GM23248 (cell line): ENCODE data around the gene KIR2DL3. TPM values are rescaled to one million over a fixed set of nuclear protein-coding genes. Genes with fewer than 3 reads are reported as not detected.
"Not testable (repeated sequence)": the region's sequence is repeated elsewhere in the genome, so short reads cannot be mapped to it uniquely, and the experiment has no call there.

Experiments
- DNase-seq: peaks from one replicate; pipeline ENCODE4 v3.0.0-alpha.2; 2015
- H2AFZ ChIP-seq: fragments of 200-600 bp; sonication (generic); 2 replicates; pipeline ENCODE4 v1.6.1; 2016; ENCODE audit warnings: antibody characterized with exemption
- H3F3A ChIP-seq: fragments of 200-600 bp; sonication (generic); 2 replicates; pipeline ENCODE4 v1.6.1; 2016; ENCODE audit warnings: mild to moderate bottlenecking, antibody characterized with exemption, mixed run types; ENCODE audit not compliant: insufficient read depth
- H3K27ac ChIP-seq: fragments of 200-600 bp; sonication (generic); 2 replicates; pipeline ENCODE4 v1.5.1; 2016; ENCODE audit warnings: mild to moderate bottlenecking
- H3K27me3 ChIP-seq: fragments of 200-600 bp; sonication (generic); replicated peaks from 2 replicates; pipeline ENCODE4 v1.6.1; 2016; ENCODE audit warnings: mild to moderate bottlenecking; ENCODE audit not compliant: insufficient read depth
- H3K36me3 ChIP-seq: fragments of 200-600 bp; sonication (generic); 2 replicates; pipeline ENCODE4 v1.6.1; 2016; ENCODE audit warnings: low read depth, mild to moderate bottlenecking
- H3K4me1 ChIP-seq: fragments of 200-600 bp; sonication (generic); 2 replicates; pipeline ENCODE4 v1.6.1; 2016; ENCODE audit warnings: mild to moderate bottlenecking; ENCODE audit not compliant: insufficient read depth
- H3K4me2 ChIP-seq: fragments of 200-600 bp; sonication (generic); one replicate; pipeline ENCODE4 v1.6.1; 2016; ENCODE audit warnings: mild to moderate bottlenecking; ENCODE audit not compliant: unreplicated experiment
- H3K4me3 ChIP-seq: fragments of 200-600 bp; sonication (generic); 2 replicates; pipeline ENCODE4 v1.5.1; 2016; ENCODE audit warnings: mild to moderate bottlenecking
- H3K79me2 ChIP-seq: fragments of 200-600 bp; sonication (generic); 2 replicates; pipeline ENCODE4 v1.6.1; 2016; ENCODE audit warnings: mild to moderate bottlenecking; ENCODE audit not compliant: insufficient read depth
- H3K9ac ChIP-seq: fragments of 200-600 bp; sonication (generic); 2 replicates; pipeline ENCODE4 v1.6.1; 2016; ENCODE audit warnings: mild to moderate bottlenecking
- H3K9me2 ChIP-seq: fragments of 200-600 bp; sonication (generic); 2 replicates; pipeline ENCODE4 v1.6.1; 2016; ENCODE audit warnings: mixed run types, mild to moderate bottlenecking, moderate library complexity; ENCODE audit not compliant: insufficient read depth
- H3K9me3 ChIP-seq: fragments of 200-600 bp; sonication (generic); one replicate; pipeline ENCODE4 v1.6.1; 2017; ENCODE audit warnings: low read depth
- H4K20me1 ChIP-seq: fragments of 200-600 bp; sonication (generic); 2 replicates; pipeline ENCODE4 v1.6.0; 2016; ENCODE audit not compliant: insufficient read depth
- EZH2 ChIP-seq: fragments of 200-600 bp; sonication (generic); IDR thresholded peaks from 2 replicates; pipeline ENCODE4 v1.6.1; 2018; ENCODE audit warnings: antibody characterized with exemption, mild to moderate bottlenecking; ENCODE audit not compliant: insufficient read depth, poor library complexity, severe bottlenecking
- EZH2phosphoT487 ChIP-seq: fragments of 200-600 bp; sonication (generic); IDR thresholded peaks from 2 replicates; pipeline ENCODE4 v1.6.1; 2018; ENCODE audit warnings: antibody characterized with exemption, moderate library complexity, mild to moderate bottlenecking, low read depth; ENCODE audit not compliant: insufficient read depth
- WGBS, 2 experiments: methylation state at CpG; one replicate each; pipeline ENCODE4 v1.1.6; 2015 to 2017; ENCODE audit warnings: low lambda C conversion rate in 2 of 2, low coverage in 1 of 2; ENCODE audit errors: missing lambda C conversion rate in 2 of 2; 5-methylcytosine and 5-hydroxymethylcytosine counted together
- in situ Hi-C: fragments of 300-500 bp; cut with MboI; formaldehyde crosslinking; loops from 2 replicates; pipeline ENCODE4 v1.15.0; 2020
- polyA plus RNA-seq: library from polyadenylated mRNA; unstranded; fragments of >200 nt; fragmentation: Nextera tagmentation; extraction: Ambion mirVana; gene quantifications from 2 replicates; pipeline ENCODE4 v1.2.1, GENCODE V29; 2016
- total RNA-seq: library from RNA; depleted of rRNA; stranded (reverse); fragments of >200 nt; shearing (Covaris generic); gene quantifications from 2 replicates; pipeline ENCODE4 v1.2.3, GENCODE V29; 2014

KIR2DL3 gene
- total and polyA plus RNA-seq, 2 experiments from 2014 or later: not detected

- H3K9me2 ChIP-seq: no peaks in the 10 kb centered on the region
- no peak overlapping the region for H3K4me2 ChIP-seq
- no peaks in the 10 kb centered on the region for H3K36me3 ChIP-seq
- H3K9ac ChIP-seq: no peak overlapping the region
- no peak for DNase-seq
- no peak overlapping the region for H3K27ac ChIP-seq
- in situ Hi-C loops: no loop called here
- H3K9me3 ChIP-seq: no peaks in the 10 kb centered on the region
- H2AFZ ChIP-seq: no peak overlapping the region
- no peak overlapping the region for H3K4me3 ChIP-seq
- no peak for TF ChIP-seq EZH2phosphoT487
- TF ChIP-seq EZH2: no peak
- no peaks in the 10 kb centered on the region for H3F3A ChIP-seq
- no peaks in the 10 kb centered on the region for H4K20me1 ChIP-seq
- no peaks in the 10 kb centered on the region for H3K4me1 ChIP-seq
- H3K79me2 ChIP-seq: no peaks in the 10 kb centered on the region
- no peaks in the 10 kb centered on the region for H3K27me3 ChIP-seq
- WGBS, 2 experiments: 23 to 24% methylated on average over 13 of the region's 13 CpGs
These were observed 1.5 kb downstream of the KIR2DL3 start for GRCh38 chr19:54739587-54740497.

DNA sequence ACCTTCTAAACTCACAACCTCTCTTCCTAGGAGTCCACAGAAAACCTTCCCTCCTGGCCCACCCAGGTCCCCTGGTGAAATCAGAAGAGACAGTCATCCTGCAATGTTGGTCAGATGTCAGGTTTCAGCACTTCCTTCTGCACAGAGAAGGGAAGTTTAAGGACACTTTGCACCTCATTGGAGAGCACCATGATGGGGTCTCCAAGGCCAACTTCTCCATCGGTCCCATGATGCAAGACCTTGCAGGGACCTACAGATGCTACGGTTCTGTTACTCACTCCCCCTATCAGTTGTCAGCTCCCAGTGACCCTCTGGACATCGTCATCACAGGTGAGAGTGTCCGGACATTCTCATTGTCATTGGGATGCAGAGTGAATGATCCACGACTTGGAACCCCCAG is 3.6 kb downstream of the KIR2DL3 start:
- H3K79me2 ChIP-seq, H3K4me2 ChIP-seq, DNase-seq, H3K4me3 ChIP-seq, in situ Hi-C loops, H3K27me3 ChIP-seq, H3K27ac ChIP-seq, H3K9ac ChIP-seq, H3K9me3 ChIP-seq, H3K4me1 ChIP-seq, H3K36me3 ChIP-seq, H3F3A ChIP-seq, H2AFZ ChIP-seq, H3K9me2 ChIP-seq, H4K20me1 ChIP-seq: not testable (repeated sequence)
- WGBS, 2 experiments: 12 to 17% methylated on average over 5 of the region's 5 CpGs

- H3K27ac ChIP-seq, DNase-seq, in situ Hi-C loops, H3K4me1 ChIP-seq, H3K27me3 ChIP-seq, H3K9me3 ChIP-seq, H3K9ac ChIP-seq, H2AFZ ChIP-seq, H3K79me2 ChIP-seq, H3K4me2 ChIP-seq, H4K20me1 ChIP-seq, H3K36me3 ChIP-seq, H3F3A ChIP-seq, H3K4me3 ChIP-seq, H3K9me2 ChIP-seq: not testable (repeated sequence)
- WGBS, 2 experiments: 32 to 41% methylated on average over 5 of the region's 5 CpGs
These were observed 5.8 kb downstream of the KIR2DL3 start for GRCh38 chr19:54744080-54744479.

- H3K9me2 ChIP-seq, H3K27me3 ChIP-seq, H3K79me2 ChIP-seq, H3K4me1 ChIP-seq, H3K9ac ChIP-seq, H3K4me2 ChIP-seq, H3K9me3 ChIP-seq, H2AFZ ChIP-seq, H4K20me1 ChIP-seq, H3K36me3 ChIP-seq, H3K4me3 ChIP-seq, H3K27ac ChIP-seq, in situ Hi-C loops, H3F3A ChIP-seq: not testable (repeated sequence)
- WGBS, 2 experiments: 25 to 34% methylated on average over 9 of the region's 9 CpGs
- peak; percentile 2 for DNase-seq
These were observed 9.5 kb downstream of the KIR2DL3 start for GRCh38 chr19:54747614-54748322.

DNA sequence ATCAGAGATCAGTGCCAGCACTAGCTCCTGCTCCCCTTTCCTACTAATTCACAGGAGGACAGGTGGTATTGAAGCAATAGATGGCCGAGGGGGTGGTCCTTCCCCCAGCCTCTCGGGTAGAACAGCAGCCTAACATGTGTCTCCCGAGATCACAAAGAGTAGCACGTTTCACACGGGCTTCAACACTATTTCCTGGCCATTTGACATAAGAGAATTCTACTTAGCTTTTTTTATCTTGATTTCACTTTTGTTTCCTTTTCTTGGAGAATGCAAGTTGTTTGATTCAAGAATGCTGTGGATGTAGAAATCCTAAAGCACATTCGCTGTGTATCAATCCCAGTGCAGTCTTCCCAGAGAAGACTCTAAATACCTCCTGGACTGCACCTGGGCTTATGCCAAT is 12.0 kb downstream of the KIR2DL3 start:
- H3K27me3 ChIP-seq, H3K4me1 ChIP-seq, H3K9me2 ChIP-seq, H3K9me3 ChIP-seq, DNase-seq, in situ Hi-C loops, H3K4me3 ChIP-seq, H3K79me2 ChIP-seq, H3K36me3 ChIP-seq, H3K4me2 ChIP-seq, H3K9ac ChIP-seq, H3F3A ChIP-seq, H2AFZ ChIP-seq, H3K27ac ChIP-seq, H4K20me1 ChIP-seq: not testable (repeated sequence)
- 3 to 7% methylated on average over 6 of the region's 6 CpGs for WGBS, 2 experiments

DNA sequence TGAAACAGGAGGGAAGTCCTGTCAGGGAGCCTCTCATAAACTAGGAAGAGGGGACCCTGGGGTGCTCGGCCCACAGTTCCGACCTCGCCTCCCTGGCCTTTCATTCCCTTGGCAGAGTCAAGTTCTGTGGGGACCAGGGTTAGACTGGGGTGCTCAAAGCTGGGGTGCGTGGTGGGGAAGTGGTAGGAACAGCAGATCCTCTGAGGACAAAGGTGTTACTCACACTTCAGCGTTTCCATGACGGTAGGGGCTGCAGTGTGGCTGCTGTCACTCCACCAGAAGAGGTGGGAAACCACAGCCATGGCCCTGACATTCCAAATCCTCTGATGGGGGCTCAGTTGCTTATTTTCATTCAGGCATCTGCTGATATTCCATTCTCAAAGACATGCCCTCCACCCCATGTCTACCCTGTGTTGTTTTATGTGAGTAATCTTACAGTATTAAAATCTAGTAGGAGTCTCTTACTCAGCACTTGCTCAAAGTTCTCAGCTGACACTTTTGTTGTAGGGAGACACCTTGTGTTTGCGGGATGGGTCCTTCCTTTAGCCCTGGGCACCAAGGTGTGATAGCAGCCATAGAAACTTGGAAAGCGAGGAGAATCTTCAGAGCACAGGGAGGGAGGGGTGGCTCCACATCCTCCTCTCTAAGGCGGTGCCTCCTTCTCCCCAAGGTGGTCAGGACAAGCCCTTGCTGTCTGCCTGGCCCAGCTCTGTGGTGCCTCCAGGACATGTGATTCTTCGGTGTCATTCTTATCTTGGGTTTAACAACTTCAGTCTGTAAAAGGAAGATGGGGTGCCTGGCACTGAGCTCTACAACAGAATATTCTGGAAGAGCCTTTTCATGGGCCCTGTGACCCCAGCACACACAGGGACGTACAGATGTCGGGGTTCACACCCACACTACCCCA is 18.1 kb downstream of the KIR2DL3 start:
- H3K79me2 ChIP-seq, H4K20me1 ChIP-seq, H3K4me2 ChIP-seq, H3F3A ChIP-seq, H3K9me3 ChIP-seq, H3K27me3 ChIP-seq, H2AFZ ChIP-seq, H3K27ac ChIP-seq, H3K9ac ChIP-seq, H3K4me3 ChIP-seq, DNase-seq, H3K36me3 ChIP-seq, H3K4me1 ChIP-seq, H3K9me2 ChIP-seq, in situ Hi-C loops: not testable (repeated sequence)
- WGBS, 2 experiments: 28 to 30% methylated on average over 10 to 12 of the region's 12 CpGs
